SK-MEL-5 (cell line): Measurements from ENCODE around the gene GFOD2. TPM values are rescaled to one million over a fixed set of nuclear protein-coding genes. Genes with fewer than 3 reads are reported as not detected.
A peak's percentile ranks its signal among the peaks of the same experiment; 100 is the strongest.

ENCODE experiments used
- DNase-seq: peaks from one replicate; pipeline ENCODE4 v3.0.0-alpha.2; 2016; ENCODE audit warnings: low read depth, low spot score
- in situ Hi-C: cut with HindIII; loops from 2 replicates; pipeline ENCODE4 v1.10.0; 2016; ENCODE audit warnings: low sequenced_read_pairs, high pct_unique_total_duplicates, low pct_unique_long_range_greater_than_20kb
- total RNA-seq: library from RNA; depleted of rRNA; stranded (reverse); fragments of >200 nt; shearing (Covaris generic); gene quantifications from 2 replicates; pipeline ENCODE4 v1.2.3, GENCODE V29; 2014

Gene GFOD2
- total RNA-seq, 1 experiment from 2014 or later, result 10.5 TPM

DNA sequence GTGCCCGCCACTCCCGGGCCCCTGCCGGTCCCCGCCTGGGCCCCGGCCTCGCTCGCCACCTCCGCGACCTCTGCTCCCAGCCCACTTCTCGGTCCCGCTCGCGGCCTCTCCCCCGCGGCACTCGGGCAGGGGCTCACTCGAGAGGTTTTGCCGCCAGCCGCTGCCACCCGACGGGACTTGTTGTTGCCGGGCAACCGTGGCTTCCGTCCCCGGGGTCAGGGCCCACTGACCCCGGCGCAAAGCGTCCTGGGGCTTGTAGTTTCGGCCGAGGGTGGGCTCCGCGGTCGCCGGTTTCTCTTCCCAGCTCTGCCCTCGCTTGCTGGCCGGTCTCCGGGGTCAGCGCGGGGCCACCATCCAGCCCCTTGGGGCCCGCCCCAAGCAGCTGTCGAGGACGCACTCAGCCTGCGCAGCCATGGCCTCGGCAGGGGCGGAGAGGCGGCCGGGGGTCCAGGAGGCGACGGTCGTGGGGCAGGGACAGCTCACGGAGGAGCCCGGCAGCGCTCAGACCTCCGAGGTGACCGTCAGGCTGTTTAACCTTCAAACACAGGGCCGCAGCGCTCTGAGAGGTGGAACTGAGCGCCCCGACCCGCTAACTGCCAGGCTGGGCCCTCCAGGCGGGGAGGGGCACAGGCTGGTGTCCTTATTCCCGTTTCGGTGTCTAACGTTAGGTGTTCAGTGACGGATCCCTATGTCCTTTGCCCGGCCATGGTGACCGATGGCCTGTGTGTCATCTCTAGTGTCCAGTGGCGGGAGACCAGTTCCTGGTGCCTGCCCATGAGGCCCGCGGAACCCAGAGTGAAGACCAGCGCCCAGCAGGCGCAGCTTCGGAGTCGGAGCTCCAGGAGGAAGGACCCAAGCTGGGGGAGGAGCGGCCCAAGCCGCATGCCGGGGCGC lies 52.3 kb downstream of the GFOD2 start, which contains the start of the genes C16orf86 and ENKD1:
Gene C16orf86, plus strand, starts transcription at position 256 of the 894 bp plus-strand sequence. Its CDS starts 157 bp downstream, at position 413.
Gene ENKD1, minus strand, starts transcription at position 192 of the 894 bp plus-strand sequence. CDS start 308 bp downstream, outside the sequence.
- DNase-seq, result peak; percentile 72
- in situ Hi-C loops, result no loop called here

DNA sequence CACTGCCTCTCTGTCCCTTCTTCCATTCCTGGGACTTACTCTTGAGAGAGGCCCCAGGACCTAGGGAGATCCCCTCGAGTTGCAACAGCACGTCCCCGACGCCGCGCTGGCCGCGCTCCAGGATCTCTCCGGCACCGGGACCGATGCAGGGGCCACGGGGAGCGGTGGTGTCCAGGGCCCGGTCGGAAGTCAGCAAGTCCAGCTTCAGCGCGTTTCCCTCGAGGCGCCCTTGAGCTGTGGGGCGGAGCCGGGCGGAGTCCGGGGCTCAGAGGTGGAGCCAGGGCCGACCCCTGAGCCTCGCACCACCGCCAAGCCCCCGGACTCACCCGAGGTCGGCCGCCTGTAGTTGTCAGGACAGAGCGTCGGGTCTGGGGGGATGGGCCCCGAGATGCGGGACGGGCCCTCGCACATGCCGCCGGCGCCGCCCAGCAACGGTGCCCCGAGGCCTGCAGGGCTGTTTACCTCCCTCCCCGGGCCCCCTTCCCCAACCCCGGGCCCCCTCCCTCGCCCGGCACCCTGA lies 53.0 kb downstream of the GFOD2 start:
- in situ Hi-C loops, result no loop called here
- DNase-seq, result no peak

DNA sequence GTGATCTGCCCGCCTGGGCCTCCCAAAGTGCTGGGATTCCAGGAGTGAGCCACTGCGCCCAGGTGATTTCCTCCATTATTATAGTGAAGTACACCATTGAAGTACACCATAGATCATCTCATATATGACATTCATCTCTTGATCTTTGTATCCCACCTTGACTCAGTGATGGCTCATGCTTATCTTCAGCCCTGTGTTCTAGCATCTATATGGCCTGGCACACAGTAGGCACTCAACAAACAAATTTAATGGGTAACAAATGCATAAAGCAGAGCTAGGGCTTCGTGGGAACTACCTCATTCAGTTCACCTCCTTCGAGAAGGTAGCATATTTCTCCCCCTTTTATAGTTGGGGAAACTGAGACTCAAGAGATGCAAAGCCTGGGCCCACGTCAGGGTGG lies 53.5 kb downstream of the GFOD2 start:
- in situ Hi-C loops, result no loop called here
- DNase-seq, result no peak

DNA sequence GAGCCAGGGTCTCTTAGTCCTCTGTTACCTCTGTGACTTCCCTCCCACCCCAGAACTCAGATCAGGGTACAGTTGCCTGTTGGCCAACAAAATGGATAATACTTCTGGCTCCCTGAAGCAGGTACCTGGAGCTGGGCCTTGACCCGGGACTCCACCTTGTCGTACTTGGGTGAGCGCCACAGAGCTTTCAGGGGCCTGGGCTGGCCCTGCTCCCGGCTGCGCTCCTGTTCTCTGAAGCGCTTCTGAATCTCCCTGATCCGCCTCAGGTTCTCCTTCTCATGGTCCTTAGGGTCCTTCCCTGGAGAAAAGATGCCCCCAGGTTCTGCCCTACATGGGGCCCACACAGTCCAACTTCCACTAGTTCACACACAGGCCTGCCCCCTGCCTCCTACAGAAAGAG lies 54.2 kb downstream of the GFOD2 start:
- in situ Hi-C loops, result no loop called here
- no peak for DNase-seq

DNA sequence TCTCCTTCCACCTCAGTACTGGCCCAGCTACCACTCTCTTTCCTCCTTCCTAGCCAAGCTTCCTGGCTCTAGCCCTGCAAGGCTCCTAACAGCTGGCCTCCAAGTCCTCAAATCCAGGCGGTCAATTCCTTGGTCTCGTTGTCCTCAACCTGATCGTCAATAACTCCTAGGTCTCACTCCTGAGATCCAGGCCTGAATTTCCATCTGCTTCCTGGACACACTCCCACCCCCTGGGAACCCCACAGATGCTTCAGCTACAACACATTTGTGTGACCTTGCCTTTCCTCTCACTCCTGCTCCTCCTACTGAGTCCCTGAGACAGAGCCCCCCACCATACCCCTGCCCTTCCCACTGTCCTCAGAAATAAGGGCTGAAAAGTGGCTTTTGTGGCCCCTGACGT lies 54.9 kb downstream of the GFOD2 start:
- no peak for DNase-seq
- in situ Hi-C loops, result no loop called here

DNA sequence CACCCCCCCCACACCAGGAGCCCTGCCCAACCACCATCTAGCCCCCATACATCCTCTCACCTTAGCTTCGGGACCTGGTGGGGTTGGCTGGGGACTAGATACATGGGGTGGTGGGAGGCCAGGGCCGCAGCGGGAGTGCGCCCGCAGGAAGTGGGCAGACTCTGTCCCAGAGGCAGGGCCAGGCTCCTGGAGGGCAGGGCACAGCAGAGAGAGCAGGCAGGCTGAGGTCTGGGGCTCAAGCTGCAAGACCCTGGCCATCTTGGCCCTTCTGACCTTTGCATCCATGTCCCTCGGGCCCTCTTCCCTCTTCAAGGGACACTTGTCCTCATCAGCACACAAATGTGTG lies 55.3 kb downstream of the GFOD2 start:
- no peak for DNase-seq
- in situ Hi-C loops, result no loop called here

DNA sequence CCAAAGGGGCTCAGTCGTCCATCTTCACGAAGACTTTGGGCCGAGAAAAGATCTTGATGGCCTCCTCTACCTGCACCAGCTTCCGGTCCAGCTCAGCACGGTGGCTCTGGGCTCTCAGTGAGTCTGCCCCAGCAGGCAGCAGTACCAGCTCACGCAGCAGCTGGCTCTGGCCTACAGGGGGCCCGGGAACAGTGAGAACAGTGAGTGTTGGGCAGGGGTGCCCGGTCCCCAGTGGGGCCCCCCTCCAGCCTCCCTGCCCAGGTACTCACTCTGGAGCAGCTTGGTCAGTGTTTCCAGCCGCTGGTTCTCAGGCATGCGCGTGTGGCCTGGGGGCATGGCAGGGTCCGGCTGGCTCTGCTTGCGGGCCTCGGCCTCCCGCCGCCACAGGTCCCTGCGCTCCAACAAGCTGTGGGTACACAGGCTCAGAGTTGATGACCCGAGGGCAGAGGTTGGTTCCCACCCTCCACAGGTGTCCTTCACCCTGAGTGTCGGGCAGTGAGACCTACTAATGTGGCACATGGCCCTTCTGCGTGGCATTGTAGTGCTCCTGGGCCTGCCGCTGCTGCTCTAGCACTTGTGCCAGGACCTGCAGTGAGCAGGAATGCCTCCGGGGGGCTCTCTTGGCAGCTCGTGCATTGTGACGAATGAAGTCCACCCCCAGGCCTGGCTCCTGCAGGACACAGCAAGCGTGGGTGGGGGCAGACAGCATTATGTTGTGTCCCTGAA lies 55.8 kb downstream of the GFOD2 start:
- no peak for DNase-seq
- in situ Hi-C loops, result no loop called here

DNA sequence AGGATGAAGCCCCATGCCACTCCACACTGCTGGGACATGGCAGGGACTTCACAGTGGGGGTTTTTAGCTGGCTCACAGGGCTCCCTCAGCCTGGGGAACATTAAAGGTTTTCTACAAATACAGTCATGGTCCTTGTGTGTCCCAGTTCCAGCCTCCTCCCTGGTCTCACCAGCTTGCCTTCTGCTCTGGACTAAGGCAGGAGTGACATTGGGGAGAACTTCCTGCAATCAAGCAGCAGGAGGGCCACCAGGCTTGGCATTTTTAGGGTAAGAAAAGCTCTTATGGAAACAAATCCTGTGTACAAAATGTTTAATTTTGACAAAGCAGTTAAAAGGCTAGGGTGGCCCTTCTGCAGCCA lies 56.5 kb downstream of the GFOD2 start:
- DNase-seq, result no peak
- in situ Hi-C loops, result no loop called here

DNA sequence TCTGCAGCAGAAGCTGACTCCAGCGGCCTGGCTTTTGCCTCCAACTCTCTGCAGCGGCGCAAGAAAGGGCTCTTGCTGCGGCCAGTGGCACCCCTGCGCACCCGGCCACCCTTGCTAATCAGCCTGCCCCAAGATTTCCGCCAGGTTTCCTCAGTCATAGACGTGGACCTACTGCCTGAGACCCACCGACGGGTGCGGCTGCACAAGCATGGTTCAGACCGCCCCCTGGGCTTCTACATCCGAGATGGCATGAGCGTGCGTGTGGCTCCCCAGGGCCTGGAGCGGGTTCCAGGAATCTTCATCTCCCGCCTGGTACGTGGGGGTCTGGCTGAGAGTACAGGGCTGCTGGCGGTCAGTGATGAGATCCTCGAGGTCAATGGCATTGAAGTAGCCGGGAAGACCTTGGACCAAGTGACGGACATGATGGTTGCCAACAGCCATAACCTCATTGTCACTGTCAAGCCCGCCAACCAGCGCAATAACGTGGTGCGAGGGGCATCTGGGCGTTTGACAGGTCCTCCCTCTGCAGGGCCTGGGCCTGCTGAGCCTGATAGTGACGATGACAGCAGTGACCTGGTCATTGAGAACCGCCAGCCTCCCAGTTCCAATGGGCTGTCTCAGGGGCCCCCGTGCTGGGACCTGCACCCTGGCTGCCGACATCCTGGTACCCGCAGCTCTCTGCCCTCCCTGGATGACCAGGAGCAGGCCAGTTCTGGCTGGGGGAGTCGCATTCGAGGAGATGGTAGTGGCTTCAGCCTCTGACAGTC lies 57.0 kb downstream of the GFOD2 start:
- no peak for DNase-seq
- in situ Hi-C loops, result no loop called here

DNA sequence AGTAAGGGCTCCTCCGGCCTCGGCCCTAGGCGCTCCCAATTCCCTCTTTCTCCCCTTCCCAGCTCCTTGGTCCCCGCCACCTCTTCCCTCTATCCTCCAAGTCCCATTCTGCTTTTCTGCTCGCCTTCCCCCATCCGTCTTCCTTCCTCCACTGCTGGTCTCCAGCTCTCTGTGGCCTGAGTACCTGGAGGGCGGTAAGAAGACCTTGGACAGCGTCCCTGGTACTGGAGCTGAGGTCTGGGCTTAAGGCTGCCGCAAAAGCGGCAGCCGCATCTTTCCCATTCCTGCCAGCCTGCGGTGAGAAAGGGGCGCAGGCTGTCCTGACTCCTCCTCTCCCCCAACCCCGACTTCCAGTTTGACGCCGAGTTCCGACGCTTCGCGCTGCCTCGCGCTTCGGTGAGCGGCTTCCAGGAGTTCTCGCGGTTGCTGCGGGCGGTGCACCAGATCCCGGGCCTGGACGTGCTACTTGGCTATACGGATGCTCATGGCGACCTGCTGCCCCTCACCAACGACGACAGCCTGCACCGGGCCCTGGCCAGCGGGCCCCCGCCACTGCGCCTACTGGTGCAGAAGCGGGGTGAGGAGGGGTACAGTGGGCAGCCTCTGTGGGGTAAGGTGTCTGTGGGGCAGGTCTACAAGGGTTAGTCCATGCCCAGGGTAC lies 57.9 kb downstream of the GFOD2 start:
- DNase-seq, result no peak
- in situ Hi-C loops, result no loop called here

DNA sequence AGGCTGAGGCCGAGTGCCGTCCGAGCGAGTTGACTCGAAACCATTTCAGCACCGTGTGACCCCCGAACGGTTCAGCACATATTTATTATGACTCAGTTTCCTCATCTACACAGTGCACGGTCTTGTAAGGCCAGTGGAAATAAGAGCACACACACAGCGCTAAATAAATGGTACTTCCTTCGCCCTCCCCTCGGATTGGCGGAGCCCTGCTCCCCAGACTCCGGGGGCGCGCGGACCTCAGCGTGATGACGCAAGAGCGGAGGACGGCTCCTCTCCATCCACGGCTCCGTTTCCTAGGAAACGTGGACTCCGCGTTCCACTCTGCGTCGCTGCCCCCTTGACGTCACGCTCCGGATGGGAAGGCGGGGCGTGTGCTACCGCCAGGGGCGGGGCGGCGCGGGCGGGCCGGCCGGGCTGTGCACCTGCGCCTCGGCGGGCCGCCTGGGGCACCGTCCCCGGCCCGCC lies 58.5 kb downstream of the GFOD2 start, which contains the start of gene PARD6A:
Gene PARD6A, plus strand, starts transcription at position 397 of the 465 bp plus-strand sequence. CDS start 79 bp downstream, outside the sequence.
- peak; percentile 95 for DNase-seq
- in situ Hi-C loops, result no loop called here

DNA sequence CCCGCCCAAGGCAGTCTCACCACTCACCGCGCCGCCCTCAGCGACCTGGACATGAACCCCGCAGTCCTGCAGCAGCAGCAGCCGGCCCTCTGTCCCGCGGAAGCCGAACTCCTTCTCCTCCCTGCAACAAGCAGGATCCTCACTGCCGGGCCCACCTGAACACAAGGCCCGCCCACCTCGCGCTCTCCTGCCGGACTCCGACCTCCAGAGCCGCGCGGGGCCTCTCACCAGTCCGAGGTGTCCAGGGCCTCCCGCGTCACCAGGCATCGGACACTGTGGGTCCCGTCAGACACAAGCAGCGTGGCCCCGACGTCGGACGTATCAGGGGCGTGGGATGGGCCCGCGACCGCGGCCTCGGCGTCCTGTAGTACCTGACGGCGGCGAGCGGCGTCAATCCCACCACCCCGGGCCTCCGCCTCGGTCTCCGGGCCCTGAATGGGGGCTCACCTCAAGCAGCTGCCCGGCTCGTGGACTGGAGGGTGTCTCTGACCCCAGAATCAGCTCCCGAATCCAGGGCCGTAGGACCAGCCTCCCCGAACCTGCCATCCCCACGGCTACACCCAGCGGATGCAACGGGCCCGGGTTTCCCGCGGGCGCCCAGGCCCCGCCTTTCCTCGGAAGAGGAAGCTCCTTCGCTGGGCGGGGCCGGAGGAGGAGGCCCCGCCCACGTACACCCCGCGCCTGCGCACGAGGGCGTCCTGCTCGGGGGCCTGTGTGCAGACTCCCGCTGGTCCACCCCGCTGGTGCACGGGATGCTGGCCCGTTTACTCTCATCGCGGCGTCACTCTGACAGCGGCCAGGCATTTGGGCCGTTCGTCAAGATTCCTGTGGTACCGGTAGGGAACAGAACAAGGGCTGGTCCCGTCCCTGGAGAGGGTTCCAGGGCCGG lies 59.2 kb downstream of the GFOD2 start, which contains the start of gene ACD:
Gene ACD, minus strand, starts transcription at position 586 of the 889 bp plus-strand sequence. Its CDS starts 40 bp downstream, at position 546.
- in situ Hi-C loops, result no loop called here
- peak; percentile 86 for DNase-seq

DNA sequence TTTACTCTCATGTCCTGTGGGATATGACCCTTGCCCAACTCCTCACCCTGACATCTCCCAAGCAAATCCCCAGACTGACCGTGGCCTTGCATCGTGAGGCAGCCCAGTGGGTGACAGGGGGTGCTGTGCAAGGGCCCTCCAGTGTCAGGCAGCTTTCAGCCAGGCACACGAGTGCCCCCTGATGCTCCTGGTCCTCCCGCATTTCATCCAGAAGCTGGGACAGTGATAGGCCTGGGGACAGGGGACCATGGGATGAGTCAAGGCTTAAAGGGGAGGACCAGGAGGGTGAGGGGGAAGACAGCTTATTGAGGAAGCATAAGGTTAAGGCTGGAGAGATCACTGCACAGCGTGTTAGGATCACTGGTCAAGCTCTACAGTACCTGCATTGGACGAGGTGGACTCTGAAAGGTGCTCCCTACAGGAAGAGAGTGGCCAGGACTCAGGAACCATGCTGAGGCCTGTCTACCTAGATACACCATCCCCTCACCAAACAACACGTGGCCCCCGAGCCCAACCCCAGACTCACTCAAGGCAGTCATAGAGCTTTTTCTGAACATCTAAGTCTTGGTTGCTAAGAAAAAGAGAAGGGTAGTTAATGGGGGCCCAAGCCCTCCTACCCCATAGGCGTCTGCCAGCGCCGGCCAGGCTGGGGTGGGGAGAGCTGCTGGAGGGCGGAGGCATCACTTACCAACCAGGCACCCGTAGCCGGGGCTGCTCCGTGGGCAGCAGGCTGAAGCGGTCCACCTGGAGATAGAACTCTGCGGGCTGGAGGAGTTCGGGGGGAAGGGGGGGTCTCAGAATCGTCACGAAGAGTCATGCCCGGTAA lies 60.1 kb downstream of the GFOD2 start:
- no peak for DNase-seq
- in situ Hi-C loops, result no loop called here

DNA sequence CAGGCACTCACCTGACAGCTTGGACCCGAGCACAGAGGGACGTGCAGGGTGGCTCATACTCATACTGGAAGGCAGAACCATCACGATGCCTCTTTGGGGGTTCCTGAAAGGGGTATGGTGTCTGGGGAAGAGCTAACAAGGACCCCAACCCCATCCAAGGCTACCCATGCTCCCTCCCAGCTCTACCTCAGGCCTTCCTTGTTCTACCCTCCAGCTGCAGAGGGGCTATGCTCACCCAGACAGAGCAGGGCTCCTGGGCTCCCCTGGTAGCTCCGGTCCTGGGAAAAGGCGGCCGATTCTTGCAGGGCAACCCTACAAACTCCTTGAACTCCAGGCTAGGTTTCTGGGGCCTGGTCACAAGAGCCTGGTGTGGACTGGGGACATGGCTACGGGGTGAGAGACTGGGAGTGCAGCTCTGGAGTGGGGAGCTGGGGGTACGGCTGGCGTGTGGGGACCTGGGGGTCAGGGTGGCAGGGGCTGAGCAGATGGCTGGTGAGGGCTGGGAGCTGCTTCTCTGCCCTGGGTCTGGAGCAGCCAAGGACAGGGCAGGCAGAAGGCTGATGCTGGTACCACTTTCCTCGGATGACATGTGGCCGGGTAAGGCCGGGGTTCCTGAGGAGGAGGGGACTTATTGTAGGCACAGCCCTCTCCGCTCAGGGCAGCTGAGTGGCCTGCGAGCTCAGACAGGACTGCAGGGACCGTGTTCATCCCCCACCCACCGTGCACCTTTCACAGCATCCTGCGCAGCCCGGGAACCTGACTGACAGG lies 61.2 kb downstream of the GFOD2 start:
- in situ Hi-C loops, result no loop called here
- DNase-seq, result no peak
